G401 (cell line): ENCODE data around the gene FAM43B. TPM values are rescaled to one million over a fixed set of nuclear protein-coding genes. Genes with fewer than 3 reads are reported as not detected.
"Not testable (repeated sequence)": the region's sequence is repeated elsewhere in the genome, so short reads cannot be mapped to it uniquely, and the experiment has no call there.

Source experiments
- DNase-seq: peaks from one replicate; pipeline ENCODE4 v3.0.0-alpha.2; 2015; ENCODE audit warnings: low spot score
- in situ Hi-C: cut with HindIII; loops from 2 replicates; pipeline ENCODE4 v1.10.0; 2016; ENCODE audit warnings: low sequenced_read_pairs, mixed read lengths
- total RNA-seq: library from RNA; depleted of rRNA; stranded (reverse); fragments of >200 nt; shearing (Covaris generic); gene quantifications from 2 replicates; pipeline ENCODE4 v1.2.3, GENCODE V29; 2014; rRNA removed

The FAM43B gene
- 0.31 and 1.4 TPM in 2 replicates for total RNA-seq

GRCh38 chr1:20551945-20552727 is at the start of gene FAM43B:
Gene FAM43B (plus strand): TSS chr1:20552573. CDS start chr1:20552974, 401 bp downstream.
- DNase-seq, result peak; percentile 91
- in situ Hi-C loops, result no loop called here

GRCh38 chr1:20505488-20505887 is 46.9 kb upstream of the FAM43B start:
- no peak for DNase-seq
- in situ Hi-C loops, result no loop called here

GRCh38 chr1:20507248-20507563 is 45.2 kb upstream of the FAM43B start:
- DNase-seq, result no peak
- in situ Hi-C loops, result no loop called here

GRCh38 chr1:20507564-20508410 is 44.6 kb upstream of the FAM43B start, which contains the start of gene MUL1:
Gene MUL1 (minus strand): TSS chr1:20508151. CDS start chr1:20508024, 127 bp downstream.
- DNase-seq, result peak; percentile 94
- in situ Hi-C loops, result no loop called here

GRCh38 chr1:20508411-20508771 is 44.0 kb upstream of the FAM43B start:
- in situ Hi-C loops, result no loop called here
- no peak for DNase-seq

GRCh38 chr1:20511518-20512428 is 40.6 kb upstream of the FAM43B start:
- in situ Hi-C loops, result no loop called here
- no peak for DNase-seq

- in situ Hi-C loops, DNase-seq: not testable (repeated sequence)
Measured at GRCh38 chr1:20519609-20520262, 32.6 kb upstream of the FAM43B start.

- peak; percentile 86 for DNase-seq
- in situ Hi-C loops, result no loop called here
Measured at GRCh38 chr1:20521960-20522861, 30.2 kb upstream of the FAM43B start.

- DNase-seq, result no peak
- in situ Hi-C loops, result no loop called here
Measured at GRCh38 chr1:20526267-20526666, 26.1 kb upstream of the FAM43B start.

- no peak for DNase-seq
- in situ Hi-C loops, result no loop called here
Measured at GRCh38 chr1:20528221-20528620, 24.2 kb upstream of the FAM43B start.

- in situ Hi-C loops, result no loop called here
- no peak for DNase-seq
Measured at GRCh38 chr1:20530306-20530705, 22.1 kb upstream of the FAM43B start.

GRCh38 chr1:20530901-20531300 is 21.5 kb upstream of the FAM43B start:
- in situ Hi-C loops, result no loop called here
- DNase-seq, result no peak

GRCh38 chr1:20533635-20534034 is 18.7 kb upstream of the FAM43B start:
- DNase-seq, result no peak
- in situ Hi-C loops, result no loop called here

GRCh38 chr1:20534659-20535417 is 17.5 kb upstream of the FAM43B start:
- DNase-seq, result no peak
- in situ Hi-C loops, result no loop called here

- in situ Hi-C loops, result no loop called here
- DNase-seq, result no peak
Measured at GRCh38 chr1:20538227-20538626, 14.1 kb upstream of the FAM43B start.

GRCh38 chr1:20538760-20539551 is 13.4 kb upstream of the FAM43B start:
- in situ Hi-C loops, result no loop called here
- no peak for DNase-seq

- no peak for DNase-seq
- in situ Hi-C loops, result no loop called here
Measured at GRCh38 chr1:20540281-20540680, 12.1 kb upstream of the FAM43B start.
